GM21515 (cell line): ENCODE results near the gene TLNRD1.

Experiments used
- ATAC-seq: cut with Tn5 transposase; IDR thresholded peaks from one replicate; pipeline ENCODE4 v1.9.1; 2021; ENCODE audit not compliant: unreplicated experiment

TLNRD1 gene

DNA sequence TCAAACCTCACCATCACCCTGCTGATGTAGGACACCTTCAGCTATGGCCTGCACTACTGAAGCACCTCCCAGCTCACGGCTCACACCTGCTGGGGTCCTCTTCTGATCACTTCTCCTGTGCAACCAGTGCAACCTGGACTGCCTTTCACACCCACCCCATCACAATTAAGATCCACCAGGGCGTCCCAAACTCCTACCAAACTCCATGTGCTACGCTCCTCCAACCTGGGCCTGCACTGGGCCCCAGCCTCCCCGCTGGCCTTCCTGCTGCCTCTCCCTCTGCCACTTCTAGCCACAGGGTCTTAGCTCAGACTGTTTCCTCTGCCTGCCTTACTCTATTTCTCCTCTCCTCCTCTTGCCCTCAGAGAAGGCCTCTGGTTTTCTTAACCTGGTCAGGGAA lies 23.9 kb upstream of the TLNRD1 start:
- ATAC-seq: no peak

DNA sequence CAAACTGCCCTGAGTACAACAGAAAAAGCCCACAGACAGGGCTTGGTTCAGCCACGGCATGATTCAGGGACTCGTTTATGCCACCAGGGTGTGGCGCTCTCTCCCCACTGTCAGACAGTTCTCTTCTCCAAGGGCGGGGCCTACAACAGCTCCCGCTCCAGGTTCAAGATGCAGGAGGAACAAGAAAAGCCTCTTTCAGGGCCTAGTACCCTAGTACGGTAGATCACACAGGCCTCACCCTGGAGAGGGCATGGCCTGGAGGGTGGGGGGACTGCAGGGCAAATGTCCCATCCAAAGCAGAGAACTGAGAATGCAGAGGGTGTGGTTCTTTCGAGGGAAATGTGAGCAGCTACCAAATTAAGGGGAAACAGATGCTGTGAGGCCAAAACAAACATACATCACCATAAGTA lies 23.1 kb upstream of the TLNRD1 start:
- peak; percentile 60 for ATAC-seq

DNA sequence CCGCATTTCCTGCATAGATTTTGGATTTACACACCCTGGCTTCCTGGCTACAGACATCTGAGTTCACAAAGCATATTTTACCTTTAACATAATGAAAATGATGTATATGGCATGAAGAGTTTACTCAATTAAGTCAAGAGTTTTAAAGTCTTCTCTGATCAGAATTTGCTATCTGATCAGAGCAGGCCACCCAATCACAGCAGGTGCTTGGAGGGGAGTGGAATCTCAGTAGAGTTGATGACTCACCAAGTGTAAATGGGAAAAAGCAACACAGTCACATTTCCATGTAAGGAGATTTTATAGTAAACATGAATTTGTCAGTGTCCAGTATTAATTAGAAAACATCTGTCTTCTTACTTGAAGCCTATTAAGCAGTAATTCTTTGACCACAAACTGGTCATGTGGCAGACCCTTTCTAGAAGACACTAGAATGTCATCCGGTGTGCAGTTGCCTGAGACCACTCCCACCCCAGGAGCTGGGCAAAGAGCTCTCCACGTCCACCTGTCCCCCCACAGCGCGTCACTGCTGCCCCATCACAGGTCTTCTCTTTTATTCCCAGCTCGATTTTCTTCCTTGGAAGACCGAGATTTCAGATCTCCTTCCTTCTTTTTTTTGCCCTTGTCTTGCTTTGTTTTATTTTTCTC lies 21.9 kb upstream of the TLNRD1 start:
- no peak for ATAC-seq

DNA sequence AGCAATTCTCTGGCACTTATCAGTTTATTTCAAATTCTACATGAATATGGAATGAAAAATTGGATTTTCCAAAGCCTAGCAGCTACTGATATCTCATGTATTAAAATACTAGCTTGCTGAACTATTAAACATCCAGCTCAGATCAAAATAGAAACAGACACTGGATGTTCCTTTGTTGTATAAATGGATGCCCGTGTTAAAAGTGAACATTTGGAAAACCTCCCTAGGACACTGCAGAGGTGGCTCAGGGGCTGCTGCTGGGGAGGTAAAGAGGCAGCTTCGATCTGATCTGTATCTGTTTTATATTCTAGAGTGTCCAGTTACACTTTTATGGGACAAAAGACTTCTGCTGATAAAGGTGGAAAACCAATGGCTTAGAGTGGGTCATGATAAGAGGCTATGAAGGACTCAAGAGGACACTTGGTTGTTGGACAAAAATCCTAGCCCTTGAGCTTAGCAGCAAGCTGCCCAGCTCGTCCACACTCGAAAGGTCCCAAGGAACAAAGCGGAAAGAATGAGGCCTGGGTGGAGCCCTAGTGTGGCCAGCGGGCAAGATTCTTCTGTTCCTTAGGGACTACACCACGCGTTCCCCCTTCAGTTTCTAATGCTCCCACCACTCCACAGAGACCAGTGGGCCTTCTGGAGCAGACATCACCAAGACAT lies 21.1 kb upstream of the TLNRD1 start:
- ATAC-seq: no peak

DNA sequence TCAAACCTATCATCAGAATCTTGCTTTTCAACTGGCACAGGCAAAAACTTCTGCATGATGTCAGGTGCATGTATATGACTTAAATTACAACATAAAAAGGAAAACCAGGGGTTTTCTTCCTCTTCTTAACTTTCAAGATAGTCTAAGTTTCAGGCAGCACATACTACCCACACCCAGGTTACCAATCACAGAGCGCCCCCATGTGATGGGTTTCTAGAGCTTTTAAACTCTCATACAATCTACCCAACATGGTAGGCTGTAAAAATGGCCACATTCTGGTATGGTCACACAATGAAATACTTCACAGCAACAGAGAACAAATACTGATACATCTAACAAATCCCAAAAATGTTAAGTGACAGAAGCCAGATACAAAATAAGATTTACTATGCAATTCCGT lies 18.5 kb upstream of the TLNRD1 start:
- ATAC-seq: no peak

DNA sequence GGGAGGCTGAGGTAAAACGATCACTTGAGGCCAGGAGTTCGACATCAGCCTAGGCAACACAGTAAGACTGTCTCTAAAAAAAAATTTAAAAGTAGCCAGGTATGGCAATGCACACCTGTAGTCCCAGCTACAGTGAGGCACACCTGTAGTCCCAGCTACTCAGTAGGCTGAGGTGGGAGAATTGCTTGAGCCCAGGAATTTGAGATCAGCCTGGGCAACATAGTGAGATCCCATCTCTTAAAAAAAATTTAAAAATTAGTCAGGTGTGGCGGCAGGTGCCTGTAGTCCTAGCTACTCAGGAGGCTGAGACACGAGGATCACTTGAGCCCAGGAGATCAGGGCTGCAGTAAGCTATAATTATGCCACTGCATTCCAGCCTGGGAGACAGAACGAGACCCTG lies 17.9 kb upstream of the TLNRD1 start:
- no peak for ATAC-seq

DNA sequence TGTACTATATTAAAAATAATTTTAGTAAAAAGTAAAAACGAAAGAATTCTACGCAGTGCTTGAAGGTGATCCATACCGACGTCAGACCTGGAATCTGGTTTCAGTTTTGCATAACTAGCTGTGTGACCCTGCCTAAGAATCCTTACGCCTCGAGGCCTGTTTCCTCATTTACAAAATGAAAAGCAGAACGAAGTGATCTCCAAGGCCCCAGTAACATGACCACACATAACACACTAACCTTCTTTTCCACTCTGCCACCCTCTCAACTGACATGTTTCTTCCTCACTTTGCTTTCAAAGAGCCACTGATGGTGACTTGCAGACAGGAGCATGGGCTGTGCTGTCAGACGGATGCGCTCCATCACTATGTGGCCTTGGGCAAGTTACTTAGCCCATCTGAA lies 15.9 kb upstream of the TLNRD1 start:
- no peak for ATAC-seq

DNA sequence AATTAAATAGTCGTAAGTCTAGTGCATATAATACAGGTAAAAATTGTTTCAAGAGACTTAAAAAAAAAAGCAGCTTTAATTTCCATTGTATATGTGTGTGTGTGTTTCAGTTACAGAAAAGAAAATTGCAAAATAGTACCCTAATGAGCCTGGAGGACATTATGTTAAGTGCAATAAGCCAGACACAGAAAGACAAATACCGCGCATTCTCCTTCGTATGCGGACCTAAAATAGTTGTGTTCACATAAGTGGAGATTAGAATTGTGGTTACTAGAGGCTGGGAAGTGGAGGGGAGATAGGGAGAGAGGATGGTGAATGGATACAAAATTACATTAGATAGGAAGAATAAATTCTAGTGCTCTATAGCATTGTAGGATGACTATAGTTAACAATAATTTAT lies 14.7 kb upstream of the TLNRD1 start:
- no peak for ATAC-seq

DNA sequence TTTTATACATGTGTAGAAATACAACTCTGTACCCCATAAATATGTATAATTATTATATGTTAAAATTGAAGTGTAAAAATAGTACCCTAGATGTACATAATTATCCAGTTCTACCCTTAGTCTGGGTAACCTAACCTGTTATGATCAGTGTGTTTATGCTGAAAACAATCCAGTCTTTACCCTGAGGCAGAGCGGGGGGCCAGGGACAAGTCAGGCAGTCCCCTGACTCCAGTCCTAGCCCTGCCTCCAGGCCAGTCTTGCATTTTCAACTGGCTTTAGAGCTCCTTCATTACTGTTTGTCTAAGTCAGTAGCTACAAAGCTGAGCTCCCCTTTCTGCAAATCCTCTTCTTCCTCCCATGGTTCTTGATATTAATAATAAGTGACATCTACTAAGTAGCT lies 14.2 kb upstream of the TLNRD1 start:
- no peak for ATAC-seq

DNA sequence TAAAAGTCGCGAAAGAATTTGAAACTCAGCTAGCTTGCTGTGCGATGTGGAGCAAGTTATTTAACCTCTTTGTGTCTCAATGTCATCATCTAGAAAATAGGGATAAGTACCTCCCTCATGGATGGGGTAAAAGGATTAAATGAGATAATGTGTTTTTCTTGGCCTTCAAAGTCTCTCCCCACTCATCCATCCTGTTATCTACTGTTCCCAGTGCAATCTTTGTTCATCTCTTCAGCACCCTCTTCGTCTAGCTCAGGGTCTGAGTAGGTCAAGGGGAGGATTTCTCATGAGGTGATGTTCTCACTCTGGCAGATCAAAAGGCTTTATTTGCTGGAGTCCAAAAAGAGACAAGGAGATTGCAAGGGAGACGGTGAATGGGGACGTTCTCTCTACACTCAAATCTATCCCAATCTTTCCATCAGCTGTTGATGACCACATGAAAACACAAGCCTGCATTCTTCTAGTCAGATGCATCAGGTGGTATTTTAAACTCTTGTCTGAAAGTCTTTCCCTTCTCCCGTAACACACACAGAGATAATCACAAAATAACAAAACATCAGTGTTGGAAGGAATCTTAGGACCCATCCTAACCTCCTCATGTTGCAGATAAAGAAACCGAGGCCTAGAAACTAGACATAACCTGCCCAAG lies 12.5 kb upstream of the TLNRD1 start:
- ATAC-seq: no peak

DNA sequence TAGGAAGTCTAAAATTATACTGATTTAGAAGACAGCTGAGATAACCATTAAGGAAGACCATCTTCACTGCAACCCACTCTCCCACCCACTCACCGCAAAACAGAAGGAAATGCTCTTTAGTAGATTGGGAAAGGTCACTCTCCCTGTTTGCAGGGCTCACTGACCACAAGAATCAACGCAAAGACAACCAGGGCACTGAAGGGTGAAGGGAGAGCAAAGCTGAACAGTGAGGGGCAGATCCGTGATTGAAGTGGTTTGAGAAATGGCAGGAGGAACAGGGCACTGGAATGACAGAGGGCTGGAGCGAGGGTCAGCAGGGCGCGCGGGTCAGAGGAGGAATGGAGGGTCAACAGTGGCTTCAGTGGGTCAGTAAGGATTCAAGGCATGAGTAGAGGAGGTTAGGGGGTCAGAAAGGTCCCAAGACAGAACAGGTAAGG lies 11.6 kb upstream of the TLNRD1 start:
- no peak for ATAC-seq

DNA sequence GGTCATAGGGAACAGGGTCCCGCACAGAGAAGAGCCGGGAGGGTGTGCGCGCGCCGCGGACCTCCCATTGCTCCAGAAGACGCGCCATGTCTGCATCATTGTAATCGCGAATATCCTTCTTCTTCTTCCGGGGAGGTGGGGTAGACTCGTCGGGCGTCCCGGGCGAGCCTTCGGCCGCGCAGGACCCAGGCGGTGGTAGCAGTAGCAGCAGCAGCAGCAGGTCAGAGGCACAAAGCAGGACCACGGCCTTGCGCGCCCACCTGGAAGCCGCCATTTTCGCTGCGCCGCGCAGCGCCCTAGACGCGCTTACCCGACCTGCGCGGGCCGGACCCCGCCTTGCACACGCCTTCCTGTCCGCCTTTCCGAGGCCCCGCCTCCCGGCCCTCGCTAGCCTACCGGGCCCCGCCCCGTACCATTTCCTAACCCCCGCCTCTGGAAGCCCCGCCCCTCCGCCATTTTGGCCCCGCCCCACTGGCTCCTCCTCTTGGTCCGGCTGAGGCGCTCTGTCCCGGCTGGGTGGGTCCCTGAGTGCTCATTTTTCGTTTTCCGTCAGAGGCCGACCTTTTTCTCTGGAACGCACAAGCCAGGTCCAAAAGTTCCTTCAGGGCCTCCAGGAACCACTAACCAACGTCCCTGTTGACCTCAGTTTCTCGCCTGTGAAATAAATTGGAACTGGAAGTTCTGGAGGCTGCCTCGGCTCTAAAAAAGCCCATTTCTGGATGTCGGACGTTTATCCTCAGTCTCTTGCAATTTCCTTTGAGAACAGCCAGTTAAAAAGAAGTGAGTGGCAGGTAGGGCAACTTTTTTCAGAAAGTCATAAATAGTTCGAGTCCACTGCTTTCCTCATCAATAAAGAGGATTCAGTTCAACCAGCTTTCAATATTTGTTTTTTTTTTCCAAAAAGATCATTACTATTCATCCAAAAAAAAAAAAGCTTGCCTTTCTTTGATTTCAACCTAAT lies 10.9 kb upstream of the TLNRD1 start, which contains the start of gene MESD:
Gene MESD, minus strand, starts transcription at position 302 of the 961 bp plus-strand sequence. Its CDS starts 28 bp downstream, at position 274.
- ATAC-seq: peak; percentile 95

DNA sequence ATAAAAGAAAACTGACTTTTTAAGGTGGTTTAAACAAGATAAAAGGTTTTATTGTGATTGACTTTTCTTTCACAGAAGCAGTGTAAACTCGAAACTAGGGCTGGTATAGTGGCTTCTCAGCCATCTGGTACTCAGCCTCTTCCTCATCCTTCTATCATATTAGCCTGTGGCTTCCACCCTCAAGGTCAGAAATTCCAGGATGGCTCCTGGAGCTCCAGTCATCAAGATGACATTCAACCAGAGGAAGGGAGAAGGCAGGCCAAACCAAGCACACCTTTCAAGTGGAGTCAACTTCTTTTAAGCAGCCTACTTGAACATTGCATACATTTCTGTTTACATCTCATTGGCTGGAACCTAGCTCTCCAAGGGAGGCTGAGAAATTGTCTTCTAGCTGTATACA lies 9.8 kb upstream of the TLNRD1 start:
- no peak for ATAC-seq

DNA sequence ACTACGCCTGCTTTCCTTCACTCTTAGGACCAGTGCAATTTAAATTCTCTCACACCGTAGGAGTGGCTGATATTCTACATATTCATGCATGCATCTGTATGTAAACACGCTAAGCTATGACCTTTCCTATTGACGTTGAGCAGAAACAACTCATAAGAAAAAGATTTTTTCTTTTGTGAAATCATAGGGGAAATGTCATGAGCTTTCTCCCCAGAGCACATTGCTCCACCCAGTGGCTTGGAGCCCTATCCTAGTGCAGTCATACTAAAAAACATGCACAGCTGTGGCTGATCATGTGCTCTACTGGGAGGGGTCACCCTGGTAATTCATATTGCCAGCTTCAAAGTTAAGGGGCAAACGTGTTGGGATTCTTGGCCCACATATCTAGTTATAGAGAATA lies 9.3 kb upstream of the TLNRD1 start:
- no peak for ATAC-seq

DNA sequence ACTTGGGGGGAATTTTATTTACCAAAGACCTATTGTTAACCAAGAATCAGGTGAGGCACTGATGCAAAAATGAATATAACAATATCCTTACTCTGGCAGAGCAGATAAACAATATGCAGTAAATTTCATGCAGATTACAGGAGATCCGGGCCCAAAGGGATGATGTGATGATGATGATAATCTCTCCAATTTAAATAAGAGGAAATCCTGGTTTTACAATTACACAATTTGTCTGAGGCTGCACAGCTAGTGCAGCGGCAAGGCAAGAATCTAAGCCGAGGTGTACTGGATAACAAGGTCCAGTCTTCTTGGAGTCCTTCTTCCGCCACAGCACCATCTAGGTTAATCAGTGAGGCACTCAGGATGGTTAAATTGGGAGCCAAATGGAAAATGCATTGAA lies 8.7 kb upstream of the TLNRD1 start:
- ATAC-seq: no peak

DNA sequence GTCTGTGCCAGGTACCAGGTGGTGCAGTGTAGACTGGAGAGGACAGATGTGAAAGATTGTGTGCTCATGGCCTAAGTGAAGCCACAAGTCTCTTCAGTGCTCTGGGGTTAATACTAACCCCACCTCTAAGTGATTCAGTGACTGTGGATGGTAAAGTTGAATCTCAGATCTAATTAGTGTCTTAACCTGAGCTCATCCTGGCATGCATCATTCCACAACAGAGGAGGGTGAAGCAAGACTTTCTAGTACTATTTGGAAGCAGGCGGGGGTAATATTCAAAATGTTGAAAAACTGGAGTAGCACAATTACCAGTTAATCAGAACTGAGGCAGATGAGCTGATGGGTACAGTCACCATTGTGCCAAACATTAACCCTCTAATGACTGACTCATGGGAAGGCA lies 8.3 kb upstream of the TLNRD1 start:
- no peak for ATAC-seq

DNA sequence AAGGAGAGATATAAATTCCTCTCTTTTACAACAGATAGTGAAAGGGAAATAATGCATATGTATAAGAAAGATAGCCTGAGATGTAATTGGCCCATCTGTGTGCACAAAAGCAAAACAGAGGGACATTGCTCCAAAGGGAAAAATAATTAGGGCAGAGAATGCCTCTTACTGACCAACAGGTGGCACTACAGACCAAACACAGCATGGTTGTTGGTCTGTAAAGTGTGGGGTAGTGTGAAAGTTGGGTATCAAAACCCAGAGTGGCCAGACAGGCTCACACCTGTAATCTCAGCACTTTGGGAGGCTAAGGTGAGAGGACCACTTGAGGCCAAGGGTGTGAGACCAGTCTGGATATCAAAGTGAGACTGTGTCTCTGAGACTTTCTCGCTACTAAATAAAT lies 4.5 kb upstream of the TLNRD1 start:
- ATAC-seq: no peak

DNA sequence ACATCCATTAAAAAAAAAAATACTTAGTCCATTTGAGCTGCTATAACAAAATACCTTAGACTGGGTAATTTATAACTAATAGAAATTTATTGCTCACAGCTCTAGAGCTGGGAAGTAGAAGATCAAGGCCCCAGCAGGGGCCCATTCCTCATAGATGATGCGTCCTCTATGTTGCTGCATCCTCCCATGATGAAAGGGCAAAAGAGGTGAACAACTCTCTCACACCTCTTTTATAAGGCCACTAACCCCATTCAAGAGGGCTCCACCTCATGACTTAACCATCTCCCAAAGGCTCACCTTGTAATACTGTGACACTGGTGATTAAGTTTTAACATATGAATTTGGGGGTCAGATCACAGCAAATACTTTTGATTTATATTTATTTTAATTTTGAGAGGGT lies 3.0 kb upstream of the TLNRD1 start:
- no peak for ATAC-seq

DNA sequence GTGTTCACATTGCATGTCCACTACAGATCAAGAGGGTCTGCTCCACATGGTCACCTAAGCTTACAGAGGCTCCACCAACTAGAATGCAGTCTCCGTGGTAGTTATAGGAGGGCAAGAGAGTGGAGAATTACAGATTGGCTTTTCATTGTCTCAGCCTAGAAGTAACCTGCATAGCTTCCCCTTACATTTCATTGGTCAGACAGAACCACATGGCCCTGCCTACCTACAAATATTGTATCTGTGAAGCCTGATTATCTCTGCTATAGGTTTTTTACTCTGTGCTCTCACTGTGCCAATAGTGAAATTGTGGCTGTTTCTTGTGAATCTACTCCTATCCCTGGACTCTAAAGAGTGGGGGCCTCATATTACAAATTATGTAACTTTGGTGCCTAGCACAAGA lies 2.5 kb upstream of the TLNRD1 start:
- ATAC-seq: no peak

DNA sequence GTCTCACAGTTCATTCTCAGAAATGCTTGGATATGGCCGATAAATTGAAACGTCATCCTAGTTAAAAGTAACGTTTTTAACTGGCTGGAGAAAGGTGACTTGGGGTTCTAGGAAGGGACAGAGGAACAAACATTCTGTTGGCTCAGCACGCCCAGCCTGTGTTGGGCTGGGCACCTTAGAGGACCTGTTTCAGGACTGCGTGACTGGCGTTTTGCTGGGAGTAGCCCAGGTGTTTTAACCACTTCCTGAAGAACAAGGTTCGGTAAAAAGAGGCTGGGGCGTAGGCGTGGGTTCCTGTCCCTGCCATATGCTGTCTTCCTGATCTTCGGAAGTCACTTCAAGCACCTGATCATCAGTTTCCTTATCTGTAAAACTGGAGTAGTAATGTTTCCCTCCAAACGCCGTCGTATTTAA lies 1.1 kb upstream of the TLNRD1 start:
- peak; percentile 37 for ATAC-seq

DNA sequence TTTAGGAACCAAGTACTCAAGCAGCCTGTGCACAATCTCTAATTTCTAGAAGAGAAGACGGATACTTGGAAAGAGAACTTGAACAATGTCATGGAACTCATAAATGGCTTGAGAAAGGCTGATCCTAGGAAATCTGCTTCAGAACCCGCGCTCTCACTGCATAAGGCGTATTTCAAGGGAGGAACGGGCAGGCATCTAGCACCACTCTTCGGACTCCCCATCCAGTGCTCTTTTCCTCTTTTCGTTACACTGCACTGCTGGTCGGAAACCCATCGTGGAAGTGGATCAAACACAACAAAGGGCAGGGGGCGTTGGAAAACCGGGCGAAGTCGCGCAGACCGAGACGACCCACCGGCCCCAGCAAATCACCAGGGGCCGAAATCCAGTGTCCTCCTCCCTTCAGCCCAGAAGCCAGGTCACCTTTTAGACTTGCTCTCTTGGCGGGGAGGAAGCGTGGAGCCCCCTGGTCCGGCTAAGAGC lies 539 bp upstream of the TLNRD1 start:
- ATAC-seq: no peak
